ENCODE measurements around the gene GLIS1. TPM values are rescaled to one million over a fixed set of nuclear protein-coding genes. Genes with fewer than 3 reads are reported as not detected.

Gene GLIS1
- total and polyA plus RNA-seq, 12 donors, result 0.06 to 0.10 (median 0.09) TPM; not detected in 7

DNA sequence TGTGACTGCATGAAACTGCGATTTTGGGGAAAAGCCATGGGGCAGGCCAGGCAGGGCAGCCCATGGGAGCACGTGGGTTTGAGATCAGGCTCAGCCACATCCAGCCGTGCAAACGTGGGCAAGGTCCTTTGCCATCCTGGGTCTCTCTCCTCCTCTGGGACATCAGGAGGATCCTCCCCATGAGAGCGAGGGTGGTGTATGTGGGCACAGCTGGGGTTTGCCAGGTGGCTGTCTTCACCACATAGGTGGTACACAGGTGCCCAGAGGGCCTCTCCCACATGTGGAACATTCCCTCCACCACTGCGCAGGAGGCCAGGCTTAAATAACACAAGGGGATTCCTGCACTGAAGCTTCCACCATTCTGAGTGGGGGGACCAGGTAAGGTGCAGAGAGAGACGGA is 143.1 kb downstream of the GLIS1 start:
- TF ChIP-seq, protein P1, sequence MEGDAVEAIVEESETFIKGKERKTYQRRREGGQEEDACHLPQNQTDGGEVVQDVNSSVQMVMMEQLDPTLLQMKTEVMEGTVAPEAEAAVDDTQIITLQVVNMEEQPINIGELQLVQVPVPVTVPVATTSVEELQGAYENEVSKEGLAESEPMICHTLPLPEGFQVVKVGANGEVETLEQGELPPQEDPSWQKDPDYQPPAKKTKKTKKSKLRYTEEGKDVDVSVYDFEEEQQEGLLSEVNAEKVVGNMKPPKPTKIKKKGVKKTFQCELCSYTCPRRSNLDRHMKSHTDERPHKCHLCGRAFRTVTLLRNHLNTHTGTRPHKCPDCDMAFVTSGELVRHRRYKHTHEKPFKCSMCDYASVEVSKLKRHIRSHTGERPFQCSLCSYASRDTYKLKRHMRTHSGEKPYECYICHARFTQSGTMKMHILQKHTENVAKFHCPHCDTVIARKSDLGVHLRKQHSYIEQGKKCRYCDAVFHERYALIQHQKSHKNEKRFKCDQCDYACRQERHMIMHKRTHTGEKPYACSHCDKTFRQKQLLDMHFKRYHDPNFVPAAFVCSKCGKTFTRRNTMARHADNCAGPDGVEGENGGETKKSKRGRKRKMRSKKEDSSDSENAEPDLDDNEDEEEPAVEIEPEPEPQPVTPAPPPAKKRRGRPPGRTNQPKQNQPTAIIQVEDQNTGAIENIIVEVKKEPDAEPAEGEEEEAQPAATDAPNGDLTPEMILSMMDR (IDR thresholded peaks at IDR 0.05), result no peak
- DNase-seq (no peak), ATAC-seq (no peak)
- H3K36me3 ChIP-seq, result no peaks in the 10 kb centered on the region
- H3K4me3 ChIP-seq, result no peak overlapping the region
- H3K27ac ChIP-seq, result no peak overlapping the region
- H3K9me3 ChIP-seq, result no peaks in the 10 kb centered on the region
- H3K27me3 ChIP-seq, result peaks cover 0 to 15% (median 0%) of the 10 kb centered on the region in 7 donors
- intact Hi-C loops (cut with DNase I), result loop anchor here in 2 of 10 donors (10.0 kb wide), 1 partner anchor 111 kb away; no protein-coding TSS in a partner anchor
- H3K4me1 ChIP-seq, result peaks cover 0 to 12% (median 0%) of the 10 kb centered on the region in 9 donors
- 90 to 92% methylated on average over 7 of the region's 7 CpGs for WGBS, 2 donors

GRCh38 chr1:53594391-53595180 is 144.4 kb downstream of the GLIS1 start:
- TF ChIP-seq, protein P1 (IDR thresholded peaks at IDR 0.05), result peak in 2 of 9 donors; percentile 0 to 1
- Histone ChIP-seq H3K4me3 (no peak overlapping the region), H3K4me1 (peaks cover 0 to 12% (median 0%) of the 10 kb centered on the region in 9 donors), H3K27ac (no peak overlapping the region), H3K9me3 (no peaks in the 10 kb centered on the region), H3K36me3 (no peaks in the 10 kb centered on the region), H3K27me3 (peaks cover 0 to 18% (median 0%) of the 10 kb centered on the region in 7 donors)
- DNase-seq (no peak), ATAC-seq (peak in 1 of 8 donors; percentile 19)
- intact Hi-C loops (cut with DNase I), result loop anchor here in 2 of 10 donors (10.0 kb wide), 1 partner anchor 110 kb away; no protein-coding TSS in a partner anchor
- WGBS, 2 donors, result 88 to 89% methylated on average over 31 of the region's 31 CpGs

DNA sequence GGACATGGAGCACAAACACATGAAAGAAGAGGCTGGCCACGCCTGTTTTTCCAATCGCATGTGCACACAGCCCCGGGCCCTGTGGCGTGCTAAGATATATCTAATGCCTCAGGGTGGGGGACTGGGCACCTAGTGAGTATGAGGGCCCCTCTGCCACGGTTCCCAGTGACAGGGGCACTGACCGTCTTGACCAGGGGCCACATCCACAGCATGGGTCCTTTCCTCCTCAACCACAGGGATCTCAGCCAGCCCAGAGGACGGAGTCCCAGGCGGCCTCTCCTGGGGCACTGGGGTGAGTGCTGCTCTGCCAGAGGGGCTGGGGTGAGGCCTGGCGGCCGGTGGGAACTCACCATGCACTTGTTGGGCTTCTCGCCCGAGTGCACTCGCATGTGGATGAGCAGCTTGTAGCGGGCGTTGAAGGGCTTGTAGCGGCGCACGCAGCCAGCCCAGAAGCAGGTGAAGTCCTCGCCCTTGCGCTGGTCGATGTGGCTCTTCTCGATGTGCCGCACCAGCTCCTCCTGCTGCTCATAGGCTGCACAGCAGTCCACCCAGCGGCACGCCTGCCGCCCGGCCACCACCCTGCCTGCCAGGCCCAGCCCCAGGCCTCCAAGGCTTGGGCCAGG is 145.1 kb downstream of the GLIS1 start:
- peaks cover 0 to 19% (median 0%) of the 10 kb centered on the region in 7 donors for H3K27me3 ChIP-seq

More for the DNA sequence above, 145.1 kb downstream of the GLIS1 start:
- Histone ChIP-seq H3K4me3 (no peak overlapping the region), H3K4me1 (peaks cover 0 to 12% (median 0%) of the 10 kb centered on the region in 9 donors), H3K9me3 (no peaks in the 10 kb centered on the region), H3K36me3 (no peaks in the 10 kb centered on the region), H3K27ac (no peak overlapping the region)
- ATAC-seq (peak in 2 of 8 donors; percentile 20 to 23), DNase-seq (no peak)
- 64 to 70% methylated on average over 27 of the region's 27 CpGs for WGBS, 2 donors
- TF ChIP-seq, protein P1 (IDR thresholded peaks at IDR 0.05), result peak in 7 of 9 donors; percentile 24 to 48 (median 35)
- intact Hi-C loops (cut with DNase I), result loop anchor here in 2 of 10 donors (10.0 kb wide), 1 partner anchor 109 kb away; no protein-coding TSS in a partner anchor
